Caki2 (cell line): Measurements from ENCODE around the gene PARD6B. TPM values are rescaled to one million over a fixed set of nuclear protein-coding genes. Genes with fewer than 3 reads are reported as not detected.
"Not testable (repeated sequence)": the region's sequence is repeated elsewhere in the genome, so short reads cannot be mapped to it uniquely, and the experiment has no call there.

Experiments
- DNase-seq: peaks from one replicate; pipeline ENCODE4 v3.0.0-alpha.2; 2015; ENCODE audit warnings: low read depth
- in situ Hi-C: cut with HindIII; loops from 2 replicates; pipeline ENCODE4 v1.10.0; 2016; ENCODE audit warnings: low sequenced_read_pairs, low pct_unique_long_range_greater_than_20kb, mixed read lengths
- total RNA-seq: library from RNA; depleted of rRNA; stranded (reverse); fragments of >200 nt; shearing (Covaris generic); gene quantifications from 2 replicates; pipeline ENCODE4 v1.2.3, GENCODE V29; 2014; ENCODE audit warnings: low replicate concordance; rRNA removed

PARD6B gene
- total RNA-seq, 1 experiment from 2014 or later: 58.6 TPM

DNA sequence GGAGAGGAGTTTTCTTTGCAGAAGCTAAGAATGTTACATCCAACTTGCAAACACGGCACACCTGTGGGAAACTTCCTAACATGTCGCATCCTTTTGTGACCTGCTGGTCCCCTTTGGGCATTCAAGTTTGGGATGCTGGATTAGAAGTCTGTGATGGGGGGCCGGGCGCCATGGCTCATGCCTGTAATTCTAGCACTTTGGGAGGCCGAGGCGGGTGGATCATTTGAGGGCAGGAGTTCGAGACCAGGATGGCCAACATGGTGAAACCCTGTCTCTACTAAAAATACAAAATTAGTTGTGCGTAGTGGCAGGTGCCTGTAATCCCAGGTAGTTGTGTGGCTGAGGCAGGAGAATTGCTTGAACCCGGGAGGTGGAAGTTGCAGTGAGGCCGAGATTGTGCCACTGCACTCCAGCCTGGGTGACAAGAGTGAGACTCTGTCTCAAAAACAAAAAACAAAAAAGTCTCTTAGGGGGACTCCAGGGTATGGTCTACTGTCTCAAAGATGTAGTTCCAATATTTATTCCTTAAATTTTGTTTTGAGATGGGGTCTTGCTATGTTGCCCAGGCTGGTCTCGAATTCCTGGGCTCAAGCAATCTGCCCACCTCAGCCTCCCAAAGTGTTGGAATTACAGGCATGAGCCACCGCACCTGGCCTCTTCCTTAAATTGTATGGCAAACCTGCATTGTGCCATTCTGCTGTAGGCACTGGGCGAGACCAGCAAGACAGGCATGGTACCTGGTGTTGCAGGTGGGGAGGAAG, 69.8 kb downstream of the PARD6B start:
- in situ Hi-C loops, DNase-seq: not testable (repeated sequence)

- in situ Hi-C loops: no loop called here
- no peak for DNase-seq
These were observed 70.4 kb downstream of the PARD6B start for GRCh38 chr20:50801747-50802125.

GRCh38 chr20:50802289-50802688, 70.9 kb downstream of the PARD6B start:
- in situ Hi-C loops: no loop called here
- no peak for DNase-seq

GRCh38 chr20:50804437-50805348, 73.3 kb downstream of the PARD6B start:
- in situ Hi-C loops: no loop called here
- DNase-seq: no peak

GRCh38 chr20:50805349-50805684, 73.9 kb downstream of the PARD6B start:
- no peak for DNase-seq

GRCh38 chr20:50806126-50806768, 74.9 kb downstream of the PARD6B start:
- DNase-seq: no peak
- in situ Hi-C loops: no loop called here

More at GRCh38 chr20:50805349-50805684, 73.9 kb downstream of the PARD6B start:
- in situ Hi-C loops: no loop called here

Other genes starting within 250 kb of the PARD6B start
- gene PTPN1, start 221.2 kb upstream of the PARD6B start, total RNA-seq: 28.1 and 28.2 TPM in 2 replicates
- gene RIPOR3, start 40.0 kb upstream of the PARD6B start, total RNA-seq: 0.38 and 0.47 TPM in 2 replicates
- 84.7 and 97.7 TPM in 2 replicates for gene BCAS4, start 63.5 kb downstream of the PARD6B start, total RNA-seq
- gene ADNP, start 199.9 kb downstream of the PARD6B start, total RNA-seq: 13.6 and 16.3 TPM in 2 replicates
- 133 and 147 TPM in 2 replicates for gene DPM1, start 227.0 kb downstream of the PARD6B start, total RNA-seq
- 14.2 and 17.2 TPM in 2 replicates for gene MOCS3, start 227.2 kb downstream of the PARD6B start, total RNA-seq